ENCODE data around the gene PIP5KL1.

Gene PIP5KL1, protein sequence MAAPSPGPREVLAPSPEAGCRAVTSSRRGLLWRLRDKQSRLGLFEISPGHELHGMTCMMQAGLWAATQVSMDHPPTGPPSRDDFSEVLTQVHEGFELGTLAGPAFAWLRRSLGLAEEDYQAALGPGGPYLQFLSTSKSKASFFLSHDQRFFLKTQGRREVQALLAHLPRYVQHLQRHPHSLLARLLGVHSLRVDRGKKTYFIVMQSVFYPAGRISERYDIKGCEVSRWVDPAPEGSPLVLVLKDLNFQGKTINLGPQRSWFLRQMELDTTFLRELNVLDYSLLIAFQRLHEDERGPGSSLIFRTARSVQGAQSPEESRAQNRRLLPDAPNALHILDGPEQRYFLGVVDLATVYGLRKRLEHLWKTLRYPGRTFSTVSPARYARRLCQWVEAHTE

GRCh38 chr9:127930231-127931091, at the start of gene PIP5KL1:
Gene PIP5KL1, minus strand, starts transcription at chr9:127930777. Its CDS starts 25 bp downstream, at chr9:127930752.
- in situ Hi-C loops (cut with MboI; ENCODE audit: low sequenced_read_pairs) = no loop called here

DNA sequence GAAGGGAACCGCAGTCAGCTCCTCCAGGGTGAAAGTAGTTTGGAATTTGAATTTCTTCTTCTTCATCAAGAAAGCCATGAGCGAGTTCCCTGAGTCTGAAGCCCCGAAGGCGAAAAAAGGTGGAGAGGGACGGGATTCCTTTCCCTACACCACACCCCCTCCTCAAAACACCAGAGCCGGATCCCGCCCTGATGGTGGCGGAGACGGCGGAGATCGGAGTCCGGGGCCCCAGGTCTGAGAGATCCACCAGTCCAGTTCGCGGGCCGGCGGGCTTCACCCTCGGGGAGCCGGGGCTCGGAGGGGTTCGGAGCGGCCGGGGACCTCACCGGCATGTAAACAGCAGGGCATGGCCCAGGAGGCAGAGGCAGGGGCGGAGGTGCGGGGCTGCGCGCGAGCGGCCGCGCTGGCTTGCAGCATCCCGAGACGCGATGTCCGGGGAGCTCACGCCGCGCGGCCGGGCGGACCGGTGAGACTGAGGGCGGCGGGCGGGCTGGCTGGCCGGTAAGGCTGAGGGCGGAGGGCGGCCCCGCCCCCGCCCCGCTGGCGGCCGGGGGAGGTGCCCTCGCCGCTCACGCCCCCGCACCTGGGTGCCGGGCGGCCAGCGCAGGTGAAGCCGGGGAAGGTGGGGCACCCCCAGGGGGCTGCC, 49.6 kb upstream of the PIP5KL1 start:
- in situ Hi-C loops (cut with MboI; ENCODE audit: low sequenced_read_pairs) = no loop called here

GRCh38 chr9:127979333-127980059, 48.9 kb upstream of the PIP5KL1 start:
- in situ Hi-C loops (cut with MboI; ENCODE audit: low sequenced_read_pairs) = no loop called here

DNA sequence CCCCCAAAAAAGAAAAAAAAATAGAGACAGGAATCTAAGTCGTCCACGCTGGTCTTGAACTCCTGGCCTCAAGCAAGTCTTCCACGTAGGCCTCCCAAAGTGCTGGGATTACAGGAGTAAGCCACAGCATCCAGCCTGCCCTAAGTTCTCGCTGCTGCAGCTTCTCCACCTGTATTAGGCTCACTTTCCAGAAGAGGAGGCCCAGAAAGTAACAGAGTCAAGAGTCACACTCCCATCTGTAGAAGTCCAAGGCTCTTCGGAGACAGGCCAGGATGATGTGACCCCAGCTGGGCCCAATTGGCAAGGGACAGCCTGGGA, 48.4 kb upstream of the PIP5KL1 start:
- in situ Hi-C loops (cut with MboI; ENCODE audit: low sequenced_read_pairs) = no loop called here

- in situ Hi-C loops (cut with MboI; ENCODE audit: low sequenced_read_pairs) = no loop called here
Observed at GRCh38 chr9:127977884-127978647, 47.5 kb upstream of the PIP5KL1 start.

DNA sequence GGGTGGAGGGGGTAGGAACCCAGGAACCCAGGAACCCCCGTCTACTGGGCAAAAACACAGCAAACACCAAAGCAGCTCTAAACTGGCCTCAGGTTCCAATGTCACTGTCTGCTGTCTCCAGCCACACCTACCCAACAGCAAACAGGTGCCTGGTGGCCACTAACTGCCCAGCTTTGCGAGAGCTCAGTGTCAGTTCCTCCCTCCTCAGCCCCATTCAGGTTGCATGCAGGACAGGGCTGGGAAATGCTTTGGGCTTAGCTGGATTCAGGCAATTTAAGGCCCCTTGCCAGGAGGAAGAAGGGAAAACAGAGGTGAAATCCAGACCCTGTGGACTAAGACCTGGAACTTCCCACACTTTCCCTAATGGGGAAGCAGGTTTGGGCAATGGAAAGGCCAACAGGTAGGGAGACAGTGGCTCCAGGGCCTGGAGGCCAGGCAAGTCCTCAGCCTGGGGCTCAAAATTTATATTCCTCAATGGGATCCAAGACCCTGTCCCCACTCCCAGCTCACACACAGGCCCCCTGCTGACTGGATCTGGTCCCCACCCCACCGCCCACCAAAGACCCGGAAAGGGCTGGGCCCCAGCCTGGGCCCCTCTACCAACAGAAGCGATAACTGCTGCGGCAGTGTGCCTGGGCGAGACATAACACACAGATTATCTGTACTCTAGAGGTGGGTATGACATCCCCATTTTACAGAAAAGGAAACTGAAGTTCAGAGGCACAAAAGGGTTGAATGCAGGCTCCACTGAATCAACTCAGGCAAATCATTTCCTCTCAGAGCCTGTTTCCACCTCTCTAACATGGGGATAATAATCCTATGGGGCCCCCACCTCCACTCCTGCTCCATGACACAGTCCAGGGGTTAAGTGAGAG, 46.7 kb upstream of the PIP5KL1 start:
- in situ Hi-C loops (cut with MboI; ENCODE audit: low sequenced_read_pairs) = no loop called here

DNA sequence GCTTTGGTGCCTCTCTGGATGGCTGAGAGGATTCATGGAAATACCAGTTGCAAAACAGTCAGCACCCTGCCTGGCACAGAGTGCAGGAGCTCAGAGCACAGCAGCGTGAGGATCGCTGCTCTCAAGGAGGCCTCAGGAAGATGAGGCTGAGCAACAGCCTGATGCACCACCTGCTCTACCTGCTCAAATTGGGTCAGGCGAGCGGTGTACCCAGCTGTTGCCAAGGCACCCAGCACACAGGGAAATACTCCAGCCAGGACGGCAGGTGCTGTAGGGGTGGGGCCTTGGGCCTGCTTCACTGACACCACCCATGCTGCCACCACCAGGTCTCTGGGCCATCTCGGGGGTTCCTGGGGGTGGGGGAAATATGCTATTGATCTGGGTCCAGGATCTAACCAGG, 45.9 kb upstream of the PIP5KL1 start:
- in situ Hi-C loops (cut with MboI; ENCODE audit: low sequenced_read_pairs) = no loop called here

DNA sequence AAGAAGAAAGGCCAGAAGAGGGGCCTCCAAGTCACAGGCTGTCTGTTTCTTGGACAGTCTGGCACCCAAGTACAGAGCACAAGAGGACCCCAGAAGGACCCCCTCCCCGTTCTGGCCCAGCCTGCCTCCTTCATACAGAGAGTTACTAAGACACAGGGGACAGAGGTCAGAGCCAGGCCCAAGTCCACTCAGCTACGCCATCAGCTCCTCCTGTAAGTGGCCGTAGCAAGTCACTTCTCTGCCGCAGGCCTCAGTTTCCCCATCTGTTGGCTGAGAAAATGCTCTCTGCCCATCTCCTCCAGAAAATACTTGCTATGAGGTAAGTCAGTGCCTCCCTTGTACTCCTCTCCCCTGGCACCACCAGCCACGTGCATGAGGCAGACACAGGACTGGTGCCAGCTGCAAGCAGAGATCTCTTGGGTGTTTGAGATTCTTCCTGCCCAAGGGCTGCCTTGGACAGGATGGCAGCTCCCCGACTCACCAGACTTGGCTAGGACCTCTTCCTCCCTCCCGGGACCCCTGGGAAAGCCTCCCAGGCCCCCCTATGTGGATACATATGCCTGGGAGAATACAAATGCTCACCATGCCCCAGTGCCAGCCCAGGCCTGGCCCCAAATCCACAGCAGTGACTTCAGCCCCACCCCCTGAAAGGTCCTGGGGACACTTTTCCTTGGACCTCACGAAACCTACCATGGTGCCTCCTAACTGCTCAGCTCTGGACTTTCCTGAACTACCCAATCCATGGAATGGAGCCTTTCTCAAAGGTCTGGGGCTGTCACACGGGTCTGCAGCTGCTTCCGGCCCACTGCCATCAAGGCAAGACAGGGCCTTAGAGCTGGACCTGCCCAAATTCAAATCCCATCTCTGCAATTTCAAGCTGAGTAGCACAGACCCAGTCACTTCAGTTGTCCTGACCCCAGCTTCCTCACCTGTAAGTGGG, 45.1 kb upstream of the PIP5KL1 start:
- in situ Hi-C loops (cut with MboI; ENCODE audit: low sequenced_read_pairs) = no loop called here

GRCh38 chr9:127974769-127975261, 44.2 kb upstream of the PIP5KL1 start:
- in situ Hi-C loops (cut with MboI; ENCODE audit: low sequenced_read_pairs) = no loop called here

GRCh38 chr9:127974001-127974768, 43.6 kb upstream of the PIP5KL1 start:
- in situ Hi-C loops (cut with MboI; ENCODE audit: low sequenced_read_pairs) = no loop called here

GRCh38 chr9:127973169-127974000, 42.8 kb upstream of the PIP5KL1 start:
- in situ Hi-C loops (cut with MboI; ENCODE audit: low sequenced_read_pairs) = no loop called here

DNA sequence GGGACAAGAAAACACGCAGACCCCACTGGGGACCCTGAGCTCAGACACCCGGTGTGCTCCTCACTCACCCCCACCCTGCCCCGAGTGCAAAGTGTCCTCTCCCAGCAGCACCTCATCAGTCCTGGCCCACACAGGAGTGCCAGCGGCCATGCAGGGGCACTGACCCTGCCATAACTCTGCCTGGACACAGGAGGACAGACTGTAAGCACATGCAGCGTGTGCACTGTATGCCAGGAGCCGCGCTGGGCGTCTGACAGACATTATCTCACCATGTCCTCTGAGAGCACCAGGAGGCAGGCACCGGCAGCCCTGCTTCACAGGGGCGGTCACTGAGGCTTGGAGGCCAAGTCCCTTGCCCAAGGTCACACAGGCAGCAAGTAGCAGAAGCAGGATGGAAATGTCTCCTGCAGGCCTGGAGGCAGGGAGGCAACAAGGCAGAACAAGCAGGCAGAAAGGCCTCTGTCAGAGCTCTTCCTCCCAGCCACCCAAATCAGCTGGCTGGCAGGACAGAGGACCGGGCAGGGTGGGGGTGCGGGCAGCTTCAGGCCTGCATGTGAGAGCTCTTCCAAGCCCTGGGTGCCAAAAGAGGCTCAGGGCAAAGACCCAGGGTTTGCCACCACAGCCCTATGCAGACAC, 41.8 kb upstream of the PIP5KL1 start:
- in situ Hi-C loops (cut with MboI; ENCODE audit: low sequenced_read_pairs) = no loop called here

- in situ Hi-C loops (cut with MboI; ENCODE audit: low sequenced_read_pairs) = no loop called here
Observed at GRCh38 chr9:127971357-127972235, 41.0 kb upstream of the PIP5KL1 start.

DNA sequence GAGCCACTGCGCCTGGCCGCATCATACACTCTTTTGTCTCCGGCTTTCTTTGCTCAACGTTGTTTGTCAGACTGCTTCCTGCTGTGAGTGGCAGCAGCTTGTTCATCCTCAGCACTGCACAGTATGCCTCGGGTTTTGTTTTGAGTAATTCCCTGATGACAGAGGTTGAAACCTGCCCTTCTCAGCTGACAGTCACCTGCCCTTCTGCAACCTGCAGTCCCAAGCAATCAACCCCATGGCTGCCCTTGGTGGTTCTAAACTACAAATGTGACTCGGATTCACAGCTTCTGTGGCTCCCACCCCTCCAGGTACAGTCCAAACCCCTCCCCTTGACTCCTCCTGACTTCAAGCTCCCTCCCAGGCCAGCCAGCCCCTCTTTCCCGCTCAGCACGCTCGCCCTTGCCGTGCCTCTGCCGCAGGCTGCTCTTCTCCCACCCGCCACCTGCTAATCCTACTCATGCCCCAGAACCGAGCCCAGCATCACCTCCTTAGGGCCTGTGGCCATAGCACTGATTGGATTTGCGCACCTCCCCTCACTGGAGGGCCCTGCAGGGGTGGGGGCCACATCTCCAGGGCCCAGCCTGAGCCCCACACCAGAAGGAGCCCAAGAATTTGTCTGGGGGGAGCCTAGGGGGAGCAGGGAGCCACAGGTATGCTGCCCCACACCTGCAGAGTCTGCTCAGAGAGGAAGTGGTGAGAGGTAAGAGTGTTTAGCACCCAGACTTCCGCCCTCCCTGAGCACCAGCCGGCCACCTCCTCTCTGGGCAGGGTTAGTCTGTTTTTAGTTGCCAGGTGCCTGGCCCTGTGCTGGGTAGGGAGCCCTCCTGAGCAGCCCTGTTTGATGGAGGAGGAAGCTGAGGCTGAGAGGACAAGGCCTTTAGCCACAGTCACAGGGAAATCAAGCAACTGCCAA, 40.1 kb upstream of the PIP5KL1 start:
- in situ Hi-C loops (cut with MboI; ENCODE audit: low sequenced_read_pairs) = no loop called here
